HG02759 (cell line): Measurements from ENCODE around the gene USP9X.
"Not testable (repeated sequence)": the region's sequence is repeated elsewhere in the genome, so short reads cannot be mapped to it uniquely, and the experiment has no call there.

Source experiments
- ATAC-seq: cut with Tn5 transposase; IDR thresholded peaks from one replicate; pipeline ENCODE4 v1.9.1; 2021; ENCODE audit warnings: mild to moderate bottlenecking, moderate library complexity; ENCODE audit not compliant: unreplicated experiment

The USP9X gene

GRCh38 chrX:41184312-41184711 is 99.1 kb downstream of the USP9X start:
- ATAC-seq = no peak

DNA sequence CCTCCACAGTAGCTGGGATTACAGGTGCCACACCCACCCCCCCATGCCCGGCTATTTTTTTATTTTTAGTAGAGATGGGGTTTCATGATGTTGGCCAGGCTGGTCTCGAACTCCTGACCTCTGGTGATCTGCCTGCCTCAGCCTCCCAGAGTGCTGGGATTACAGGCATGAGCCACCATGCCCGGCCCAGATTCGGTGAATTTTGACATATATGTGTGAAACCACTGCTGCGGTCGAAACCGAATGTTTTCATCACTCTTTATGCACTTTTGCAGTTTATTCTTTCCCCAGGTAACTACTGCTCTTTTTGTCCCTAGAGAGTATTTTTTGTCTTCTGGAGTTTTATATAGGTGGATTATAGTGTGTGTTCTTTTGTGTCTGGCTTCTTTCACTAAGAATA is 101.7 kb downstream of the USP9X start:
- not testable (repeated sequence) for ATAC-seq

DNA sequence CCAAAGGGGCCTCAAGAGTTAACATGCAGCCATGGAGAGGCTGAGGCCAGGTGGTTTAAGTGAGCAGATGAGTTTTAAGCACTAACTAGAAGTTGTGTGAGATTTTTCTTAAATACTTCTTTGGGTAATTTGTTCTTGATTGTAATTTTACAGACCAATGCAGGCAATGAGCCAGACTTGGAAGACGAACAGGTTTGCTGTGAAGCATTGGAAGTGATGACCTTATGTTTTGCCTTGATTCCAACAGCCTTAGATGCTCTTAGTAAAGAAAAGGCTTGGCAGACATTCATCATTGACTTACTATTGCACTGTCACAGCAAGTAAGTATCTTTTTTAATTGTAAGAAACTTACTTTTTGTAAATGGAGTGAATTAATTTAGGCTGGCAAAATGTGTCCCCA is 103.9 kb downstream of the USP9X start:
- ATAC-seq = no peak

GRCh38 chrX:41192880-41193279 is 107.6 kb downstream of the USP9X start:
- ATAC-seq = no peak

GRCh38 chrX:41198410-41198809 is 113.2 kb downstream of the USP9X start:
- no peak for ATAC-seq

- ATAC-seq = no peak
These were observed 115.5 kb downstream of the USP9X start for GRCh38 chrX:41200785-41201184.

DNA sequence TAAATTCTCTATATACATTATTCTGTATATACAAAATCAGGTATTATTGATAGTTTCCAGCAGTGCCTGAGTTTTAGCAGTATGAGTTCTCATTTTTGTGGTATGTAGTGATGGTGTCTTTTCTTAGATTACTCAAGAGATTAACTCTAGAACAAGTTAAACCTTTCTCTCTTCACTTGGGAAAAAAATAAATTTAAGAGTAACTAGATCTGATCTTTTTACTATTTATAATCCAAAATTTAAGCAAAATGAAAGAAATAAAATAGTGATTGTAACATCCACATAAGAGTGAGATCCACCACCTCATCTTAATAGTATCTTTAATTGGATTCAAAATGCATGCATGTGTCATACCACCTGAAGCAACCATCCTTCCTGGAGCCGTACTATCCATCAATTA is 124.6 kb downstream of the USP9X start:
- no peak for ATAC-seq

DNA sequence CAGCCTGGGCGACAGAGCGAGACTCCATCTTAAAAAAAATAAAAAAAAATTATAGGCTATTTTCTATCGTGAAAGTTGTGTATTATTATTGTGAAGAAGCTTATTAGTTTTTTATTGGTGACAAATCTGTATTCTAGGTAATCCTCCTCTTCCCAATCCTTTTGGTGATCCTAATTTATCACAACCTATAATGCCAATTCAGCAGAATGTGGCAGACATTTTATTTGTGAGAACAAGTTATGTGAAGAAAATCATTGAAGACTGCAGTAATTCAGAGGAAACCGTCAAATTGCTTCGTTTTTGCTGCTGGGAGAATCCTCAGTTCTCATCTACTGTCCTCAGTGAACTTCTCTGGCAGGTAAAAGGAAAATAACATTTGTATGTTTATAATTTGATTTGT is 139.4 kb downstream of the USP9X start:
- no peak for ATAC-seq

- ATAC-seq = no peak
These were observed 148.7 kb downstream of the USP9X start for GRCh38 chrX:41233988-41234387.

DNA sequence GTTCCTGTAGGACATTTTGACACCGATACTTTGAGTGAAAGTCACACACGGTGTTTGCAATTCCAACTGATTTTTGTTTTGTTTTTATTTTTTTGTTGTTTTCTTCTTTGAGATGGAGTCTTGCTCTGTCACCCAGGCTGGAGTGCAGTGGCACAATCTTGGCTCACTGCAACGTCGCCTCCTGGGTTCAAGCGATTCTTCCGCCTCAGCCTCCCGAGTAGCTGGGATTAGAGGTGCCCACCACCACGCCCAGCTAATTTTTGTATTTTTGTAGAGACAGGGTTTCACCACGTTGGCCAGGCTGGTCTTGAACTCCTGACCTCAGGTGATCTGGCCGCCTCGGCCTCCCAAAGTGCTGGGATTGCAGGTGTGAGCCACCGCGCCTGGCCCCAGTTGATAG is 149.2 kb downstream of the USP9X start:
- not testable (repeated sequence) for ATAC-seq

- no peak for ATAC-seq
These were observed 149.7 kb downstream of the USP9X start for GRCh38 chrX:41234962-41235361.

- peak; percentile 56 for ATAC-seq
These were observed 151.4 kb downstream of the USP9X start for GRCh38 chrX:41236629-41237028.

GRCh38 chrX:41240509-41240908 is 155.3 kb downstream of the USP9X start:
- ATAC-seq = no peak

DNA sequence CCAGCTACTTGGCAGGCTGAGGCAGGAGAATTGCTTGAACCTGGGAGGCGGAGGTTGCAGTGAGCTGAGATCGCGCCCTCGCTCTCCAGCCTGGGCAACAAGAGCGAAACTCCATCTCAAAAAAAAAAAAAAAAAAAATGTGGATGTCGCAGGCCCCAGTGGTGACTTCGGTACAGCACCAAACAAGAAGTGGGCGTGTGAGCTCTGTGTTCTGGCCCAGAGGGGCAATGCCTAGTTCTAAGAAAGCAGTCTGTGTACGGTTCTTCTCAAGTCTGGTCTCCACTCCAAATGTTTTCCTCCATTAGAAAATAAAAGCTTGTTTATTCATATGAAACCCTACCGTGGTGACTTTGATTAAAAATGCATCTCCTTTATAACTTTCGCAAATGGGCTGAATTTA is 156.7 kb downstream of the USP9X start:
- ATAC-seq = no peak

GRCh38 chrX:41245641-41246040 is 160.4 kb downstream of the USP9X start:
- ATAC-seq = no peak

DNA sequence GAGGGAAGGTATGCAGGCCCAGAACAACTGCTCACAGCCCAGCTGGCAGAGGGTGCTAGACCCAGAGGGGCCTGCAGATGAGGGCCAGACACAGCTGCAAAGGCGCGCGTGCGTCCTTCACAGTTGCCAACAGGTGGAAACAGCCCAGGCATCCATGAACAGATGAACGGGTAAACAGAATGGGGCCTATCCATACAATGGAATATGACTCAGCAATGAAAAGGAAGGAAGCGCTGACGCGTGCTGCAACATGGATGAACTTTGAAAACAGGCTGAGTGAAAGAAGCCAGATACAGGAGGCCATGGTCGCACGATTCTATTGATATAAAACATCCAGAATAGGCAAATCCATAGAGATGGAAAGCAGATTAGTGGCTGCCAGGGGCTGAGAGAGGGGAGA is 165.6 kb downstream of the USP9X start:
- no peak for ATAC-seq

DNA sequence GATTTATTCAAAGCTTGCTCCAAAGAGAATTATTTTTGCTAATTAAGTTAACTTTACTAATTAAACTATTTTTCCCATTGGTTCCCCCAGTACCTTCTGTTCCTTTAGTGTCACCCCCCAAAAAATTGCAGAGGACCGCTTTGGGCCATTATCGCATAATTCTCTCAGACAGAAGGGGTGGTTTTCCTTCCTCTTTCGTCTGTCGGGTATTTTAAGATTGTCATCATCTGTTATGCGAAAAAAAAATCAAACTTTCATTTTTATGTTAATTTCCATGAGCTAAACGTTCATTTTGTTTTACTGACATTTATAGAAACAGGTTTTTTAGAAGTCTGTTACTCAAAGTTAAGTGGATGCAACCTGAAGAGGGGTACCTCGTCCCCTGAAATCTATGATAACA is 172.6 kb downstream of the USP9X start:
- no peak for ATAC-seq

DNA sequence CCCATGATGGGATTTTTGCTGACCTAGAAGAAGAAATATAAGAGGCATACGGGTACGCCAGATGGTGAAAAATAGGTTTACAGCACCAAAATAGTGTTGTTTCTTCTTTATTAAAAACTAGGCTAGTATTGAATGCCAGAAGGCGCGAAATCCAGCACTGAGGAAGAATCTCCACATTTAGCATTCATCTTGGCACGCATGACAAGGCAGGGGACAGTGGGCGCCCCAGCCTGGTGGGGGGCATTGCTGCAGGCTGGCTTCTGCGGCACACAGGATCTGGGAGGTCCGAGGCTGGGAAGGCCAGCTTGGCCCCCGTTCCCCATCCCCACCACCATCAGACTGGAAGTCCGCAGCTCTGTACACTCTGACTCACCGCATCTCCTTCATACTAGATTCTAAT is 173.0 kb downstream of the USP9X start:
- ATAC-seq = no peak

GRCh38 chrX:41258871-41259270 is 173.6 kb downstream of the USP9X start:
- no peak for ATAC-seq

DNA sequence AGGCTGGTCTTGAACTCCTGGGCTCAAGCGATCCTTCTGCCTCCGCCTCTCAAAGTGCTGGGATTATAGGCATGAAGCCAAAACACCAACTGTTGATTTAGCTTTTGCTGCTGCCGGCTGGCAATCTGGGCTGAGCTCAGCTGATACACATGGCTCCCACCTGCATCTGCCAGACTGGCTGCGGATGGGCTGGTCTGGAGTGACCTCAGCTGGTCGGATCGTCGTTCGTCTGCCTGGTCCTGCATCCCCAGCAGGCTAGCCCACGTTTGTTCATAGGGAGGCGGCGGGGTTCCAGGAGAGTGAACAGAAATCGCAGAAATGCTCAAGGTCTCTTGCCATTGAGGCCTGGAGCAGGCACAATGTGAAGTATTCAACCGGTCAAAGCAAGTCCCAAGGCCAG is 174.3 kb downstream of the USP9X start:
- ATAC-seq = no peak

- ATAC-seq = no peak
These were observed 180.4 kb downstream of the USP9X start for GRCh38 chrX:41265615-41266014.

DNA sequence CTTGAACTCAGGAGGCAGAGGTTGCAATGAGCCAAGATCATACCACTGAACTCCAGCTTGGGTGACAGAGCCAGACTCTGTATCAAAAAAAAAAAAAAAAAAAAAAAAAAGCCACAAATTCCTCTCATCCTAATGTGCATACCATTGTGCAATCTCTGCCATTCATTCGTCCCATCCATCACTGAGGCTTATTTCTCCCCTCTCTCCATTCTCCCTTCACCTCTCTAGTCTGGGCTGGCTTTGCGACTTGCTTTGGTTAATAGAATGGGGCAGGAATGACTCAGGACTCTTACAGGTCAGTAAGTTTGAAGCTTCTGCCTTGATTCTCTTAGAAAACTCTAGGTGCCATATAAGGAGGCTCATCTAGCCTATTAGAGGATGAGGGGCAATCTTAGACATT is 188.4 kb downstream of the USP9X start:
- no peak for ATAC-seq

DNA sequence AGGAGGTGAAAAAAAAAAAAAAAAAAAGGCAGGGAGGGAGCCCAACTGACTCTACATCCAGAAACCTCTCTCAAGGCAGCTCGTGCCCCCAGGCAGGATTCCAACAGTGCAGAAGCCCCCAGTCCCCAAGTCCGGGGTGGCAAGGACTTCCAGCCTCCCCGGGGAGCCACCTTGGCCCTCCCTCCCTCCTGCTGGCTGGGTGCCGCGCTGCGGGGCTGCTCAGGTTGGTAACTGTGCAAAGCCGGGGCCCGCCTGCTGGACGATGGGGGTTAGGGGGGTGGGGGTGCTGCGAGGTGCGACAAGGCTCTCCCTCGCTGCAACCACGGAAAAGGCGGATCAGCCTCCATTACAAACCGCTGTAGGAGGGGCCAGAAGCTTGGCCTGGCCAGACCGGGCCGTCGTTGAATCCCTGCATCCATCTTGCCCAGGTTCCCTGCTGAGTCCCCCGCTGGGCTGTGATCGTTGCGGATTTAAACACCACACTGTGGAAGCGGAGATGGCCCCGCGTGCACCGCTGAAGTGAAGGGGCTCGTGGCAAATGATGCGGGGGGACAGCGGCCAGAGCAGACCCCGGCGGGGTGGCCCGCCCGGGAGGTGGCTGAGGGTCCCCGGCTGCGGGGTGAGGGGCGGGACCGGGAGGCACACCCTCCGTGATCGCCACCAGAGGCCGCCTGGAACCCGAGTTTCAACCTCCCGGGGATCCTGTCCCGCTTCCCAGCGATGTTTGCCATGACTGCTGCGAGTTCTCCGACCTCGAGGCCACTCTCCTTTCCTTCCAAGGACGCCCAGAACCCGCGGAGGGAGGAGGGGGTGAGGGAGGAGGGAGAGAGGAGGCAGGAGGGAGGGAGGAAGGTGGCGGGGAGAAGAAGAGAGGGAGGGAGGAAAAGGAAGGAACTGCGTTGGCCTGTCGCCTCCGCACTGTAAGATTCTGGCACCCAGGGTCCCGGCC is 190.7 kb downstream of the USP9X start:
- ATAC-seq = peak; percentile 65
